GM23338 (cell line): Measurements from ENCODE around the gene STAB2. TPM values are rescaled to one million over a fixed set of nuclear protein-coding genes. Genes with fewer than 3 reads are reported as not detected.

Experiments
- ATAC-seq: fragments of 200-7000 bp; cut with Tn5 transposase; 3 replicates; pipeline ENCODE4 v1.9.1; 2020
- DNase-seq: peaks from one replicate; pipeline ENCODE4 v3.0.0-alpha.2; 2015; ENCODE audit warnings: low spot score
- H2AFZ ChIP-seq: fragments of 200-600 bp; sonication (generic); 2 replicates; pipeline ENCODE4 v1.8.0; 2016; ENCODE audit warnings: antibody characterized with exemption, mild to moderate bottlenecking, moderate library complexity
- H3F3A ChIP-seq: fragments of 200-600 bp; sonication (generic); replicated peaks from 2 replicates; pipeline ENCODE4 v1.8.0; 2017; ENCODE audit warnings: antibody characterized with exemption, mixed run types, low read depth
- H3K27ac ChIP-seq: fragments of 200-600 bp; sonication (generic); 2 replicates; pipeline ENCODE4 v1.6.1; 2016; ENCODE audit warnings: low read depth
- H3K27me3 ChIP-seq: fragments of 200-600 bp; sonication (generic); 2 replicates; pipeline ENCODE4 v1.8.0; 2016; ENCODE audit warnings: mild to moderate bottlenecking, mixed run types, moderate library complexity; ENCODE audit not compliant: insufficient read depth
- H3K36me3 ChIP-seq: fragments of 200-600 bp; sonication (generic); 2 replicates; pipeline ENCODE4 v1.8.0; 2016; ENCODE audit warnings: mild to moderate bottlenecking; ENCODE audit not compliant: insufficient read depth
- H3K4me1 ChIP-seq: fragments of 200-600 bp; sonication (generic); 2 replicates; pipeline ENCODE4 v1.8.0; 2016; ENCODE audit warnings: mild to moderate bottlenecking, moderate library complexity; ENCODE audit not compliant: insufficient read depth
- H3K4me2 ChIP-seq: fragments of 200-600 bp; sonication (generic); 2 replicates; pipeline ENCODE4 v1.7.1; 2017; ENCODE audit warnings: mixed run types
- H3K4me3 ChIP-seq: fragments of 200-600 bp; sonication (generic); 2 replicates; pipeline ENCODE4 v1.6.1; 2016; ENCODE audit warnings: mixed run types
- H3K79me2 ChIP-seq: fragments of 200-600 bp; sonication (generic); replicated peaks from 2 replicates; pipeline ENCODE4 v1.8.0; 2017; ENCODE audit warnings: mild to moderate bottlenecking; ENCODE audit not compliant: insufficient read depth
- H3K9me2 ChIP-seq: fragments of 200-600 bp; sonication (generic); 2 replicates; pipeline ENCODE4 v1.8.0; 2017; ENCODE audit not compliant: insufficient read depth
- H4K20me1 ChIP-seq: fragments of 200-600 bp; sonication (generic); replicated peaks from 2 replicates; pipeline ENCODE4 v1.8.0; 2017; ENCODE audit warnings: mild to moderate bottlenecking; ENCODE audit not compliant: insufficient read depth
- H3K27ac Mint-ChIP-seq: 2 replicates; pipeline ENCODE4 v1.8.0; 2020; ENCODE audit warnings: inconsistent platforms, mild to moderate bottlenecking, moderate library complexity, mixed read lengths
- H3K27me3 Mint-ChIP-seq: 3 replicates; pipeline ENCODE4 v1.8.0; 2022; ENCODE audit warnings: low read depth, mild to moderate bottlenecking, moderate library complexity, mixed read lengths, inconsistent platforms; ENCODE audit not compliant: insufficient read depth, poor library complexity
- H3K36me3 Mint-ChIP-seq: 3 replicates; pipeline ENCODE4 v1.8.0; 2021; ENCODE audit warnings: low read depth, mild to moderate bottlenecking, inconsistent platforms, moderate library complexity, mixed read lengths
- H3K4me1 Mint-ChIP-seq: 3 replicates; pipeline ENCODE4 v1.8.0; 2020; ENCODE audit warnings: mild to moderate bottlenecking, inconsistent platforms, mixed read lengths
- H3K4me3 Mint-ChIP-seq: 3 replicates; pipeline ENCODE4 v1.8.0; 2021; ENCODE audit warnings: moderate library complexity, mild to moderate bottlenecking, inconsistent platforms, mixed read lengths
- H3K9me3 Mint-ChIP-seq: 3 replicates; pipeline ENCODE4 v1.8.0; 2020; ENCODE audit warnings: moderate library complexity, mild to moderate bottlenecking, inconsistent platforms, mixed read lengths
- CREB1 ChIP-seq: fragments of 250-450 bp; sonication (Bioruptor Pico); IDR thresholded peaks from 2 replicates; pipeline ENCODE4 v1.5.0; 2020; ENCODE audit warnings: low read depth, mild to moderate bottlenecking, moderate library complexity
- CTCF ChIP-seq, 2 experiments: fragments of 200-600 bp in 1 of 2; sonication (generic) in 1 of 2; conservative IDR thresholded peaks; 2 replicates each; pipeline versions ENCODE4 v1.5.1 to v1.6.1; 2016 to 2017; ENCODE audit warnings: antibody characterized with exemption in 2 of 2, low read depth in 2 of 2, mild to moderate bottlenecking in 2 of 2, moderate library complexity in 1 of 2
- ETS1 ChIP-seq: IDR thresholded peaks from 2 replicates; pipeline ENCODE4 v1.6.1; 2016; ENCODE audit warnings: antibody characterized with exemption
- EZH2 ChIP-seq: fragments of 200-600 bp; sonication (generic); IDR thresholded peaks from one replicate; pipeline ENCODE4 v1.8.0; 2017; ENCODE audit warnings: antibody characterized with exemption, mild to moderate bottlenecking, low read depth; ENCODE audit not compliant: unreplicated experiment
- EZH2phosphoT487 ChIP-seq: fragments of 200-600 bp; sonication (generic); IDR thresholded peaks from one replicate; pipeline ENCODE4 v1.8.1; 2018; ENCODE audit warnings: antibody characterized with exemption; ENCODE audit not compliant: unreplicated experiment
- NANOG ChIP-seq: IDR thresholded peaks from 2 replicates; pipeline ENCODE4 v1.6.1; 2016; ENCODE audit warnings: antibody characterized with exemption, borderline replicate concordance
- POLR2AphosphoS5 ChIP-seq: IDR thresholded peaks from 2 replicates; pipeline ENCODE4 v1.6.1; 2016; ENCODE audit warnings: antibody characterized with exemption, low read depth
- REST ChIP-seq: IDR thresholded peaks from one replicate; pipeline ENCODE4 v1.6.1; 2018; ENCODE audit warnings: antibody characterized with exemption; ENCODE audit not compliant: unreplicated experiment
- STAT1 ChIP-seq: IDR thresholded peaks from one replicate; pipeline ENCODE4 v1.6.1; 2016; ENCODE audit warnings: antibody characterized with exemption; ENCODE audit not compliant: unreplicated experiment
- ZNF114 ChIP-seq: fragments of 250-450 bp; sonication (Bioruptor Pico); IDR thresholded peaks from 2 replicates; pipeline ENCODE4 v1.5.0; 2020; ENCODE audit warnings: mild to moderate bottlenecking, moderate library complexity
- ZNF331 ChIP-seq: fragments of 250-450 bp; sonication (Bioruptor Pico); IDR thresholded peaks from 2 replicates; pipeline ENCODE4 v1.5.0; 2020; ENCODE audit warnings: low read depth, mild to moderate bottlenecking, moderate library complexity
- ZNF462 ChIP-seq: fragments of 250-450 bp; sonication (Bioruptor Pico); IDR thresholded peaks from 2 replicates; pipeline ENCODE4 v1.5.0; 2020; ENCODE audit warnings: mild to moderate bottlenecking, moderate library complexity
- polyA plus RNA-seq: library from polyadenylated mRNA; unstranded; fragments of >200 nt; fragmentation: Nextera tagmentation; extraction: Ambion mirVana; gene quantifications from 2 replicates; pipeline ENCODE4 v1.2.1, GENCODE V29; 2016
- total RNA-seq: library from RNA; depleted of rRNA; stranded (reverse); fragments of >200 nt; shearing (Covaris generic); gene quantifications from 2 replicates; pipeline ENCODE4 v1.2.3, GENCODE V29; 2014

The STAB2 gene
- total and polyA plus RNA-seq, 2 experiments from 2014 or later = 0.14 TPM; not detected in 1

GRCh38 chr12:103677341-103677740 is 90.3 kb downstream of the STAB2 start:
- Mint-ChIP-seq H3K4me3 (no peak overlapping the region), H3K9me3 (no peaks in the 10 kb centered on the region), H3K27ac (peak overlapping the region; percentile 5; the same call in 1 of the 2 replicates), H3K27me3 (no peaks in the 10 kb centered on the region), H3K4me1 (peaks cover 10% of the 10 kb centered on the region), H3K36me3 (no peaks in the 10 kb centered on the region)
- Histone ChIP-seq H3F3A (no peaks in the 10 kb centered on the region), H3K9me2 (no peaks in the 10 kb centered on the region), H3K79me2 (no peaks in the 10 kb centered on the region), H4K20me1 (no peaks in the 10 kb centered on the region), H3K27me3 (no peaks in the 10 kb centered on the region), H3K27ac (no peak overlapping the region), H2AFZ (no peak overlapping the region), H3K36me3 (no peaks in the 10 kb centered on the region), H3K4me3 (no peak overlapping the region), H3K4me1 (no peaks in the 10 kb centered on the region), H3K4me2 (no peak overlapping the region)
- TF ChIP-seq ZNF331 (CRISPR knock-in tag) (no peak), POLR2AphosphoS5 (no peak), STAT1 (no peak), NANOG (no peak), CTCF (conservative IDR thresholded peaks at IDR 0.05; ENCODE audit: low read depth in 2 of 2) (no peak), ZNF462 (no peak), ZNF114 (CRISPR knock-in tag) (no peak), EZH2 (no peak), REST (no peak), CREB1 (CRISPR knock-in tag) (no peak), EZH2phosphoT487 (no peak), ETS1 (no peak)
- ATAC-seq = peak; percentile 58
- peak; percentile 37 for DNase-seq
